Stimulated activated CD4-positive, alpha-beta T cell treated with anti-CD3 and anti-CD28 coated beads, Interleukin-1b, Interleukin-23, amount 100 ng/mL, for 48 hours (primary cell): Measurements from ENCODE around the gene TRIM33.
"Not testable (repeated sequence)": the region's sequence is repeated elsewhere in the genome, so short reads cannot be mapped to it uniquely, and the experiment has no call there.

Experiments
- DNase-seq: peaks from one replicate; pipeline ENCODE4 v3.0.0-alpha.2; 2020

TRIM33 gene

DNA sequence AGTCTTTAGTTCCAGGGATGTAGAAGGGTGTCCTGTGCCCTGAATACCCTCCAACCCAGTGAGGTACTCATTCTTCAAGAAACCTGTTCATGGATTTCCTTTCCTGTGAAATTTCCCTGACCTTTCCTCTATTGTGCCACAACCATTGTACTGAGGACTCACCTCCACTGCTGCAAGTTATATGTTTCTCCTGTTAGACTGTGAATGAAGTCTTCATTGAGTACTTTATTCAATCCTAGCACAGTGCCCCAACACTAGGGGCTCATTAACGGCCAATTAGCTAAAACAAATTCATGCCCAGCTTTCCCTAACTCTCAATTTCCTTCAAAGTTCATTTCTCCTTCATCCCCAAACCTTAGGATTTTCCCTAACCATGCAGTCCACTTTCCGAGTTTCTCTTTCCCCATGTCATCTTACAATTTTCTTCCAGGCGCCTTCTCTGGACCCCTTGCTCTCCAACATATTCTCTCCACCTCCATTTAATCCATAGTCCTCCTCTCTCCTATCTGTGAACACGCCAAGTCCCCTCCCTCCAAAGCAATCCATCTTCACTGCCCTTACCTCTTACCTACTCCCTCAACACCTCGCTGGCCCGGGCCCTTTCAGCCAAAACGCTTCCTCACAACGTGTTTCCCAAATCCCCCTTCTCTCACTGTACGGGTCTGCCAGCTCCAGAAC is 1.3 kb downstream of the TRIM33 start:
- no peak for DNase-seq

DNA sequence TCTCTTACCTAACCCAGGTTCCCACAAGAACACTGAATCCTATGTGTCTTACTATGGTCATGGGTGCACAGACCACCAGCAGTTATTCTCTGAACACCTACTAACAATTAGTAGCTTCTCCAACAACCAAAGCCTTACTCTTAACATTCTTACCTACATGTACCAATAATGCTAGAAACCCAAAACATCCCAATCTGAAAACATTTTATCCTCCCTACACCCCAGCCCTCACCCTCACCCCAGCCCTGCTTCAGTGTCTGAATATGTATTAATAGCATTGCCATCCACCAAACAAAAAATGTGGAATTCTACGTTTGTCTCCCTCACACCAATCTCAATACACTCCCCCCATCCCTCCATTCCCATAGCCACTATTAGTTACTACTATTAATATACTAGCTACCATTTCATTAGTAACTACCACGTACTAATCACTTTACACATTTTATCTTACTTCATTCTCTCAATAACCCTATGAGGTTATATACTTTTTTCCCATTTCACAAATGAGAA is 2.6 kb downstream of the TRIM33 start:
- no peak for DNase-seq

DNA sequence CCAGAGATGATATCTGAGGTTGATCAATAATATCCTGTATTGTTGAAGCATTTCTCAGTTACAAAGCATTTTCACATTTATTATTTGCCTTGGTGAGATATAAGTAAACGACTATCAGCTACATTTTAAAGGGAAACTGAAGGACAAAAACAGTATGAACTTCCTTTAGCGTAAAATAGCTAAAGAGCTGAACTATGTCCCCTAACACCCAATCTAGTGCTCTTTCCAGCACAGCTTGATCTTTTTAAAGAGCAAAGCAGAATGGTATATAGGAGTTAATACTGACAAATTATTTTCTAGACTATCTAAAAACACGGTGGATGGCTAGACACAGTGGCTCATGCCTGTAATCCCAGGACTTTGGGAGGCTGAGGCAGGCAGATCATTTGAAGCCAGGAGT is 3.5 kb downstream of the TRIM33 start:
- no peak for DNase-seq

GRCh38 chr1:114505148-114505561 is 5.8 kb downstream of the TRIM33 start:
- no peak for DNase-seq

- DNase-seq = no peak
Measured at GRCh38 chr1:114503916-114504422, 7.0 kb downstream of the TRIM33 start.

DNA sequence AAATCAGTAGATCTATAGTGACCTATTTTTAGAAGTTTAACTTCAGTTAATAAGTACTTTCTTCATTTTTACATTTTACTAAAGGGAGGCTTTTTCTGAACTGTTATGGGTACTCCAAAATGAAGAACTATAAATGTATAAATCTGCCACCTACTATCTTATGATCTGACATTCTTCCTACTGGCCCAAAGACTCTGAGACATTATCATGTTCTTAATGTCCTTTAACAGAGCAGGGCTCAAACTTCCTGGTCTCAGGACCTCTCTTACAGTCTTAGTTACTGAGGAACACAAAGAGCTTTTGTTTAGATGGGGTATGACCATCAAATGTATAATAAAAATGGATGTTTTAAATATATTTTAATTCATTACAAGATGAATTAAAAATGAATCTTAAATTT is 8.9 kb downstream of the TRIM33 start:
- no peak for DNase-seq

GRCh38 chr1:114499478-114499877 is 11.5 kb downstream of the TRIM33 start:
- no peak for DNase-seq

GRCh38 chr1:114496089-114496488 is 14.9 kb downstream of the TRIM33 start:
- no peak for DNase-seq

DNA sequence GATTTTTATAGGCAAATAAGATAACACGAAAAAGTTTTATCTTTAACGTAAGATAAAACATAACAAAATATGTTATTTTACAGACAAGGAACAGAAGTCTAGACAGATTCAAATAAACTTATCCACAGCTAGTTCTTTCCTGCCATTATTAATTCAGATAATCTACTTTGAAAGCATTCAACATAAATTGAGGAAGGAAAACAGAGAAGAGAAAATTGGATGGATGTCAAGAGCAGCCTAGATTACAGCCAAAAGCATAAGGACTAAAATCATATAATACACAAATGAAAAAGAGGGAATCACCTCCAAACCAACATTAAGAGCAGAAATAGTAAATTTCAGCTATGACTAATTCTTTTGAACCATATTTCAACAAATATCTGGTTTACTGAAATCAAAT is 15.5 kb downstream of the TRIM33 start:
- DNase-seq = no peak

DNA sequence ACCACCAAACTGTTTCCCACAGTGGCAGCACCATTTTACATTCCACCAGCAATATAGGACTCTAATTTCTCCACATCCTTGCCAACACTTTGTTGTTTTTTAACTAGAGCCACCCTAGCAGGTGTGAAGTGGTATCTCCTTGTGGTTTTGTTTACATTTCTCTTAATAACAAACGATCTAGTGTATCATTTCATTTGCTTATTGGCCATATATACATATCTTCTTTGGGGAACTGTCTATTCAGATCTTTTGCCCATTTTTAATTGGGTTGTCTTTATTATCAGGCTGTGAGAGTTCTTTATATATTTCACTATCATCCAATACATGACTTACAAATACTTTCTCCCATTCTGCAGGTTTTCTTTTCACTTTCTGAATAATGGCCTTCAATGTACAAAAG is 18.0 kb downstream of the TRIM33 start:
- DNase-seq = no peak

- DNase-seq = no peak
Measured at GRCh38 chr1:114490274-114490693, 20.7 kb downstream of the TRIM33 start.

- no peak for DNase-seq
Measured at GRCh38 chr1:114488739-114489138, 22.3 kb downstream of the TRIM33 start.

DNA sequence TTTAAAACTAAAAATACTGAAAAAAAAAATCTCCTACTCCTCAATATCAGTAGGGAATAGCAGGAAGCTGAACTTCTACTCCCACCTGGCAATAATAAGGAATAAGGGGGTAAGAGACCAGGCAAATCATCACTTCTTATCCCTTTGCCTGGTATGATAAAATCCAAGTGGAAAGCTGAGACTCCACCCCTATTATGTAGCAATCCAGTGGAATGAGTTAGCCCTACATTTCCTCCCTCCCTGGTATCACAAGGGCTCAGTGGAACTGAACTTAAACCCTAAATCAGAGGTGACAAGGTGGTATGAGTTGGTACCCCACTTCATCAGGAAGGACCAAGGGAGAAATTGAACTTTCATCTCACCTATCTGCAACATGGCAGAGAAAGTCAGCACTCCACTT is 25.7 kb downstream of the TRIM33 start:
- no peak for DNase-seq

GRCh38 chr1:114482585-114482984 is 28.4 kb downstream of the TRIM33 start:
- DNase-seq = no peak

DNA sequence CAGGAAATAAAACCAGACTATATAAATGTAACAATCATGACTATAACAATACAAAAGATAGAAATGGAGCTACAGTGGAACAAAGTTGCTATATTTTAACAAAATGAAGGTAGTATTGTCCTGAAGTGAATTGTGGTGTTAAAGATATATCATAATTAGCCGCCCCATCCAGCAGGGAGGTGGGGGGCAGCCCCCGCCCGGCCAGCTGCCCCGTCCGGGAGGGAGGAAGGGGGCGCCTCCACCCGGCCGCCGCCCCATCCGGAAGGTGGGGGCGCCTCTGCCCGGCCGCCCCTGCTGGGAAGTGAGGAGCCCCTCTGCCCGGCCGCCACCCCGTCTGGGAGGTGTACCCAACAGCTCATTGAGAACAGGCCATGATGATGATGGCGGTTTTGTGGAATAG is 31.4 kb downstream of the TRIM33 start:
- not testable (repeated sequence) for DNase-seq

DNA sequence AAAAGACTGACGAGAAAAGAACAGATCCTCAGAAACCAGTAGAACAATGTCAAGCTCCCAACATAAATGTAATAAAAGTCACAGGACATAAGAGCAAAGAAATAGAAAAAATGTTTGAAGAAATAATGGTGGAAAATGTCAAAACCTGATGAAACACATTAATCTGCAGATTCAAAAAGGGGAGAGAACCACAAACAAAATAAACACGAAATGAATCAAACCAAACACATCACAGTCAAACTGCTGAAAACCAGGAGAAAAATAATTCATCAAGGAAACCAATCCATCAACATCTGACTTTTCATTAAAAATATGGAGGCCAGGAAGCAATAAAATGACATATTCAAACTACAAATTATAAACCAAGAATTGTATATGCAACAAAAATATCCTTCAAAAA is 31.9 kb downstream of the TRIM33 start:
- no peak for DNase-seq

- DNase-seq = no peak
Measured at GRCh38 chr1:114473796-114474195, 37.2 kb downstream of the TRIM33 start.

- no peak for DNase-seq
Measured at GRCh38 chr1:114472408-114472807, 38.6 kb downstream of the TRIM33 start.

DNA sequence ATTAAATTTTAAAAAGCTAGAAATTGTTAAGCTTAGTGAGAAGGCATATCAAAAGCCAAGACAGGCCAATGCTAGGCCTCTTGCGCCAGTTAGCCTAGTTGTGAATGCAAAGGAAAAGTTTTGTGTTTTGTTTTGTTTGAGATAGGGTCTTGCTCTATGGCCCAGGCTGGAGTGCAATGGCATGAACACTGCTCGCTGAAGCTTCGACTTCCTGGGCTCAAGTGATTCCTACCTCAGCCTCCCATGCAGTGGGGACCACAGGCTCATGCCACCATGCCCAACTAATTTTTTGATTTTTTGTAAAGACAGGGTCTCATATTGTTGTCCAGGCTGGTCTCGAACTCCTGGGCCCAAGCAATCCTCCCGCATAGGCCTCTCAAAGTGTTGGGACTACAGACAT is 40.3 kb downstream of the TRIM33 start:
- no peak for DNase-seq

DNA sequence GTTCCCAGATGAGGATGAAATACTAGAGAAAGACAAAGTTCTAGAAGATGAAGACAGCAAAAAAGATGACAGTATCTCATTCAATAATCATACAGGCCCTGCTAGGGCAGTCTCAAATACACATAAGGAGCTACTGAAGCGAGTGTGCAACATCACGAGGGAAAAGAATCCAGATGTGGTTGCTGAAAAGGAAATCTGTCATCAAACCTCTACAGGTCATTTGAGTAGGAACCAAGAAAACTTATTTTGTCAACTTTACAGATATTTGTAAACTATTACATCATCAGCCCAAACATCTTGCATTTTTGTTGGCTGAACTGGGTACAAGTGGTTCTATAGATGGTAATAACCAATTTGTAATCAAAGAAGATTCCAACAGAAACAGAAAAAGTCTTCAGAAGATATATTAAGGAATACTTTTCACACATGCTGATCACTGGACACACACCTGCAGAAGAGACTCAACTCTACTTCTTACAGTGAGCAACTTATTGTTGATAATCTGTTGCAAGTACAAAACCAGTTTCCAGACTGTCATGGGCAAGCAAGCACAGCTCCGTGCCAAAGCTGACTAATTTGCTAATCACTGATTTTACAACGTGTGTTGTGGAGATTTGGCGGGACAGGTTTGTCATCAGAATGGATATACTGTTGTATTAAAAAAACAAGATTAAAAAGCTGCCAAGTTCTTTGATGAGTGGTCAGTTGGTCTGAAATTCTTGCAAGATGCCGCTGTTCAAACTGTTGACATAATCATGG is 42.1 kb downstream of the TRIM33 start:
- peak; percentile 22 for DNase-seq

GRCh38 chr1:114468047-114468446 is 43.0 kb downstream of the TRIM33 start:
- DNase-seq = no peak

DNA sequence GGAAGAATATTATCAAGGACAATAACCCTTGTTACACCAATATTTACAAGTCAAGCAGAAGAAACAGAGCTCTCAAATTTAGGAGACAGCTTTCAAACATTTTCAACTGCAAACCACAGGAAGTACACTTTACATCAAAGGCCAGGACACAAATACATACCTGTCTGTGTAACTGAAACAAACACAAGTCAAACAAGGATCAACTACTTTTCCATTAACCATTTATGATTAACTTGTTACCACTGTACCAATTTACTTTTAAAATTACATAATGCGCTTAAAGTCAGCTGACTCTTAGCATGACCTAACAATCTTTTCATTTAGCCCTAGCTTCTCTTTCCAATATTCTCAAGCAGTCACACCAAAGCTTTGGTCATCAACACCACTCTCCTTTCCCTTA is 43.5 kb downstream of the TRIM33 start:
- no peak for DNase-seq

GRCh38 chr1:114466334-114467014 is 44.5 kb downstream of the TRIM33 start:
- no peak for DNase-seq

DNA sequence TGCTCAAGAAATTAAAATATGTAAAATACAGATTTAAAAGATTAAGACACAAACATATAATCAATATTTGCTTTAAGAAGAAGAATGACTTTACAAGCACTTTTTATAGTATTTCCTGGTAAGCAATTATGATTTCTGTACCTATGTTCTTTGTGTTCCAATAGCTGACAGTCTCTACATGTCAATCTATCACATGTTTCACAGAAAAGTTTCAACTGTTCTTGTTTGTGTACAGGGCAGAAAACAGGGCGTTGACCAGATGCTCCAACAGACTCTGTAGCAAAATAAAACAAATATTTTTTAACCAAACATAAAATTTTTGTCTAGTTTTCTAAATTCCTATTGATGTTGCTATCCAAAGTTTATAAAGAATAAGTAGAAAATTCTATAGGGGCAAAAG is 48.0 kb downstream of the TRIM33 start:
- no peak for DNase-seq
